GM18951 (cell line): ENCODE data around the gene GHRH.

Source experiments
- POLR2A ChIP-seq: IDR thresholded peaks from 4 replicates; pipeline ENCODE4 v1.6.1; 2011; ENCODE audit warnings: mild to moderate bottlenecking; ENCODE audit not compliant: insufficient read length, insufficient read depth; ENCODE audit errors: extremely low read depth
- in situ Hi-C: fragments of 300-500 bp; cut with MboI; formaldehyde crosslinking; loops from one replicate; pipeline ENCODE4 v1.12.0; 2022; ENCODE audit warnings: low sequenced_read_pairs, mixed read lengths, inconsistent platforms; ENCODE audit not compliant: unreplicated experiment

Gene GHRH

DNA sequence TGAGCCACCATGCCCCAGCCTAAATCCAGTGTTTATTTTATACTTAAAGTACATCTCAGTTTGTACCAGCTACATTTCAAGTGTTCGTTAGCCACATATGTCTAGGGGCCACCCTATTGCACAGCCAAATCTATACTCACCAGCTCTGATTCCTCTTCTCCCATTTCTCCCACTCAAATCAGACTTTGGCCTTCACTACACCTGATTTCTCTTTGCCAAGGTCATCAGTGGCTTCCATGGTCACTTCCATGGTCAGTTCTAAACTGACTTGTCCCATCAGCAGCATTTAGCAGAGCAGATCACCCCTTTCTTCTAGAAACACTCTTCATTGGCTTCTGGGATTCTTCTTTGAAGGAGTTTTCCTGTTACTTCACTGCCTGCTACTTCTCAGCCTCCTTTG lies 14.1 kb downstream of the GHRH start:
- in situ Hi-C loops, result no loop called here
- no peak for TF ChIP-seq POLR2A

GRCh38 chr20:37246736-37247135 lies 14.9 kb downstream of the GHRH start:
- in situ Hi-C loops, result no loop called here
- no peak for TF ChIP-seq POLR2A

GRCh38 chr20:37245216-37246150 lies 16.1 kb downstream of the GHRH start:
- in situ Hi-C loops, result no loop called here

GRCh38 chr20:37244572-37244957 lies 17.0 kb downstream of the GHRH start:
- TF ChIP-seq POLR2A, result no peak
- in situ Hi-C loops, result no loop called here

More at GRCh38 chr20:37245216-37246150, 16.1 kb downstream of the GHRH start:
- no peak for TF ChIP-seq POLR2A

GRCh38 chr20:37243937-37244571 lies 17.6 kb downstream of the GHRH start:
- no peak for TF ChIP-seq POLR2A
- in situ Hi-C loops, result no loop called here

DNA sequence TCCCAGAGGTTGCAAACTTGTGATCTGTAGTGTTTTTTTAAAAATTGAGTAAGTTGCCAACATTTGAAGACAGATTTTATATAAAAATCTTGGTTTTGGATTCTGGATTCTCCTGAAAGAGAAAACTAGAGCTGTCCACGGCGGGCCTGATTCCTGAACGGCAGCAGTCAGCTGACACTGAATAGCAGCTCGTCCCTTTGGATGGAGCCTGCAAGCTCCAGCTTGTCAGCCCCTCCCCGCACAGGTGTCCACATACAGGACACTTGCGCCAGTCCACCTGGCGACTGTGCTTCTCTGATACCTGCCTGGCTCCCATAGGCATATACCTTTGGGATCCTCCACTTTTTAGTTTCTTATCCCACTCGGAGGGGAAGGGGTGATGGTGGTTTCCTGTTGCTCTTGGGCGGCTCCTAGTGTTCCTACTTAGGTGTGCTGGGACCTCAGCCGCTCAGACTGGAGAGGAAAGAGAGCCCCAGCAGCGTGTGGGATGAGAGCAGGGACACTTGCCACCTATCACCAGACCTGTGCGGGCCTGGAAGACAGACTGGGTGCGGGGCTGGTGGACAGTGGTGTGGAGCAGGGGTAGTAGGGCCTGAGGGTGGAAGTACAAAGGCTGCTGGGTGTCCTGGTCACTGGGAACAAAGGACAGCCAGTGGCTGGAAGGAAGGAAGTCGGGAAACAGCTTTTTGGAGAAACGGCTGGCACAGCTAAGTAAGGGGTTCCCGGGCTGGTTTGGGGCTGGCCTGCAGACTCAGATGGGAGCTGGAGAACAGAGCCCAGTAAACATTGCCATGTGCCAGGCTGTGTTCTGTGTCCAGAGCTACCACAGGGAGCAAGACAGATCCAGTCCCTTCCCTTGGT lies 18.3 kb downstream of the GHRH start:
- in situ Hi-C loops, result no loop called here
- TF ChIP-seq POLR2A, result no peak

DNA sequence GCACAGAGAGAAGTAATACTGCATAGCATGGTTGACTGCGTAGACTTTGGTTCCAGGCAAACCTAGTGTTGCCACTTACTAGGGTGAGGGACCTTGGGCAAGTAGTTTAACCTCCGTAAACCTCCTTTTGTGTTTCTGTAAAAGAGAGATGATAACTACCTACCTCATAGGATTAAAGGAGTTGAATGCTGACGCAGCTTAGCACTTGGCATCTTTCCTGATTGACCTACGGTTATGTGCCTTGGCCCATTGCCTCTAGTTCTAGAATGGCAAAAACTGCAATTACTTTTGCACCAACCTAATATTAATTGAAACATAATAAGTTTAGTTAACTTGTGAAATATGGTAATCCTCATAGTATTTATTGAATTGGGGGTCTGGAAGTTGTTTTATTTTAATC lies 19.1 kb downstream of the GHRH start:
- in situ Hi-C loops, result no loop called here
- no peak for TF ChIP-seq POLR2A

DNA sequence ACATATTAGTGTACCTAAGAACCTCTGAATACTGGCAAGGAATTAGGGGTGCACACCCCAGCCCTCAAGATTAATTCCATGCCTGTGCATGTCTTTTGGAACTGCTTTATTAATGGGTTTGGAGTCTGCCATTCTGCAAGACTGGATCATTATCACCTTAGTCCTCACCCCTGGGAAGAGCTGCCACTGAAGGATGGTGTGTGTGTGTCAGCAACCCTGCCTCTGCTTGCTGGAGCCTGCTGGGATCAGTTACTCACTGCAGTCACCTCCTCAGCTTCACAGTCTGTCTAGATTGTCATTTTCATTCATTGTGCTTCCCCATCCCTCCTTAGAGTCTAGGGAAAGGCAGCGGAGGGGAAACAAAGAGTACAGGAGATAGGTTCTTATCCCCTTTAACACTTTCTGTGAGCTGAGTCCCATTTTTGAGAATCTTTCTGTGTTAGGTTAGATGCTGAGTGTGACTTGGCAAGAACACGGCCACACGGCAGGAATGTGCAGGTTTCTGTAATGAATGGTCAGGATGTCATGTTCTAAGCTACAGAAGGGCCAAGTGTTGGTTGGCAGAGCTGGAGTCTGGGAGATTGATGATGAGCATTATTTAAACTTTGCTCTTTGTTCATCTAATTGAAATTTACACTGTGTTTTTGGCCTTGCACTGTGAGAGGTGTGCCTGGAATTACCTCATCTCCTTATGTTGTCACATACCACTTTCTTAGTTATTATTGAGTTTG lies 21.1 kb downstream of the GHRH start:
- in situ Hi-C loops, result no loop called here
- TF ChIP-seq POLR2A, result no peak

- in situ Hi-C loops, result no loop called here
- no peak for TF ChIP-seq POLR2A
These were observed 22.6 kb downstream of the GHRH start for GRCh38 chr20:37238935-37239451.

GRCh38 chr20:37238426-37238825 lies 23.2 kb downstream of the GHRH start:
- no peak for TF ChIP-seq POLR2A
- in situ Hi-C loops, result no loop called here

DNA sequence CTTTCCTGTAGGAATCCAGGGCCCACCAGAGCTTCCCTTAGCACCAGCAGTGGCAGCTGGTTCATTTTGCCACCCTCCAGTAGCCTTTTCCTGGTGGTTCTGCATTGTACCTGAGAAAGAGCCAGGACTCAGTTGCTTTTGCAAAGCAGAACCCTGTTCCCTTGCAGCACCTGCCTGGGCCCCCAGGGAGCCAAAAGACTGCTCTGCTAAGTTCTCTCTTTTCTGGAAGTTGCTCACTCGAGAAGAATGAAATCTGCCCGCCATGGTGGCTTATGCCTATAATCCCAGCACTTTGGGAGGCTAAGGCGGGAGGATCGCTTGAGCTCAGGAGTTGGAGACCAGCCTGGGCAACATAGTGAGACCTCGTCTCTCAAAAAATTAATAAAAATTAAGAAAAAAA lies 24.0 kb downstream of the GHRH start:
- no peak for TF ChIP-seq POLR2A
- in situ Hi-C loops, result no loop called here

- TF ChIP-seq POLR2A, result no peak
- in situ Hi-C loops, result no loop called here
These were observed 25.2 kb downstream of the GHRH start for GRCh38 chr20:37236462-37236861.
